ENCODE results near the gene ASIC5. TPM values are rescaled to one million over a fixed set of nuclear protein-coding genes. Genes with fewer than 3 reads are reported as not detected.

Gene ASIC5
- total RNA-seq, 4 donors from 2014 or later: not detected

DNA sequence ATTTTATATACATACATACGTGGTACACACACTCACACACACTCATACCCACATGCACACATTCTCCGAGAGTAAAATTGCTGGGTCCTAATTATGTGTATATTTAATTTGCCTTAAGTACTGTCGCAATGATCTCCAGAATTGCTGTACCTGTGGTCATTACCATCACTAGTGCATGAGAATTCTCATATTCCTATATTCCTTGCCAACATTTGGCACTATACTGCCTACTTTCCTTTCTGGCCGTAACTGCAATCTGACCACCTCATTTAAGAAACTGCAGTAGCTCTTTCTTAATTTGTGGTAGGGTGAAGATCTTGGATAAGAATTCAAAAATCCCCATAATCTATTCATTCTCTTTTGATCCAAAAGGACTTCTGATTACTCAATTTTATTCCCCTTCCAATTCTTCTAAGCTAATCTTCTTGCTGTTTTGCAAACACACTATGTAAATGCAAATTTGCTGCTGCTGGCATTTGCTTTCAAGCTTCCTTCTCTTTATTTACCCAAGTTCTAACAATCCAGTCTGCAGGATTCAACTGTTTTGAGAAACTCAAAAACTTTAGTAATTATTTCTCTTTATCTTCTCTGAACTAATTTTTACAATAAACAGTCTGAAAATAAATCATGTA lies 45.1 kb downstream of the ASIC5 start:
- TF ChIP-seq, protein P1, sequence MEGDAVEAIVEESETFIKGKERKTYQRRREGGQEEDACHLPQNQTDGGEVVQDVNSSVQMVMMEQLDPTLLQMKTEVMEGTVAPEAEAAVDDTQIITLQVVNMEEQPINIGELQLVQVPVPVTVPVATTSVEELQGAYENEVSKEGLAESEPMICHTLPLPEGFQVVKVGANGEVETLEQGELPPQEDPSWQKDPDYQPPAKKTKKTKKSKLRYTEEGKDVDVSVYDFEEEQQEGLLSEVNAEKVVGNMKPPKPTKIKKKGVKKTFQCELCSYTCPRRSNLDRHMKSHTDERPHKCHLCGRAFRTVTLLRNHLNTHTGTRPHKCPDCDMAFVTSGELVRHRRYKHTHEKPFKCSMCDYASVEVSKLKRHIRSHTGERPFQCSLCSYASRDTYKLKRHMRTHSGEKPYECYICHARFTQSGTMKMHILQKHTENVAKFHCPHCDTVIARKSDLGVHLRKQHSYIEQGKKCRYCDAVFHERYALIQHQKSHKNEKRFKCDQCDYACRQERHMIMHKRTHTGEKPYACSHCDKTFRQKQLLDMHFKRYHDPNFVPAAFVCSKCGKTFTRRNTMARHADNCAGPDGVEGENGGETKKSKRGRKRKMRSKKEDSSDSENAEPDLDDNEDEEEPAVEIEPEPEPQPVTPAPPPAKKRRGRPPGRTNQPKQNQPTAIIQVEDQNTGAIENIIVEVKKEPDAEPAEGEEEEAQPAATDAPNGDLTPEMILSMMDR (IDR thresholded peaks at IDR 0.05): no peak
- TF ChIP-seq POLR2A (IDR thresholded peaks at IDR 0.05): no peak
- H3K4me1 ChIP-seq: peaks cover 0 to 10% (median 4%) of the 10 kb centered on the region in 3 donors
- H3K4me3 ChIP-seq: no peak overlapping the region
- H3K9me3 ChIP-seq: no peaks in the 10 kb centered on the region
- no peaks in the 10 kb centered on the region for H3K36me3 ChIP-seq
- intact Hi-C loops (cut with DNase I): no loop called here
- DNase-seq: no peak
- no peak overlapping the region for H3K27ac ChIP-seq
- H3K27me3 ChIP-seq: no peaks in the 10 kb centered on the region
- 81 to 82% methylated on average over 4 of the region's 4 CpGs for WGBS, 2 donors

DNA sequence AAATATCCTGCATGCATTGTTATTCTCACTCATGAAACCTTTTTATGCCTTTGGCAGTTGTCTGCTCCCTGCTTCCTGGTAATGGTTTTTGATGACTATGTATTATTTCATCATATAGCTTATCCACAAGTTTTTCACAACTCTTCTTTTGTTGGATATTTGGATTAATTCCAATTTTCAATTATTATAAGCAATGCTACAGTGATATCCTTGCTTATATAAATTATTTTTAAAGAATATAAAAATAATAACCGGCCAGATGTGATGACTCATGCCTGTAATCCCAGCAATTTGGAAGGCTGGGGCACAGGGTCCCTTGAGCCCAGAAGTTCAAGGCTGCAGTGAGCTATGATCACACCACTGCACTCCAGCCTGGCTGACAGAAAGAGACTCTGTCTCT lies 47.0 kb downstream of the ASIC5 start:
- no peak overlapping the region for H3K27ac ChIP-seq
- 19 to 21% methylated on average over 1 of the region's 1 CpG for WGBS, 2 donors
- DNase-seq: no peak
- intact Hi-C loops (cut with DNase I): no loop called here
- no peaks in the 10 kb centered on the region for H3K36me3 ChIP-seq
- no peak overlapping the region for H3K4me3 ChIP-seq
- H3K4me1 ChIP-seq: peaks cover 0 to 10% (median 4%) of the 10 kb centered on the region in 3 donors
- H3K27me3 ChIP-seq: peaks cover 0 to 5% (median 0%) of the 10 kb centered on the region in 4 donors
- no peak for TF ChIP-seq POLR2A (IDR thresholded peaks at IDR 0.05)
- TF ChIP-seq, protein P1 (IDR thresholded peaks at IDR 0.05): no peak
- no peaks in the 10 kb centered on the region for H3K9me3 ChIP-seq

DNA sequence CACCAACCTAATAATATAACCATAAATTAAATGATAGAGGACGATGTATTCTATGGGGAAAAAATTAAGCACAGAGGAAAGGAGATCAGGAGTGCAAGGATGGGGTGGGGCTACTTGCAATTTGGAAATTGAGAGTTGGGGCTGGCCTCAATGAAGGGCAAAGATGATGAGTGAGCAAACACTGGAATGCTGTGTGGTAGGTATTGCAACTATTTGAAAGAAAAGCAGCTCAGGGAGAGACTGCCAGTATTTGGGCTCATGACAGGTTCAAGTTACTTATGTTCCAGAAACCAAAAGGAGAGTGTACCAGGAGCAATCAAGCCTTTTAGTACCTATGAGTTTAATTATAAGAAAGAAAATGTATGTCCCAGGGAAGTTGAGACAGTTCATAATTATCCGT lies 47.4 kb downstream of the ASIC5 start:
- TF ChIP-seq POLR2A (IDR thresholded peaks at IDR 0.05): no peak
- TF ChIP-seq, protein P1 (IDR thresholded peaks at IDR 0.05): no peak
- H3K27ac ChIP-seq: no peak overlapping the region

DNA sequence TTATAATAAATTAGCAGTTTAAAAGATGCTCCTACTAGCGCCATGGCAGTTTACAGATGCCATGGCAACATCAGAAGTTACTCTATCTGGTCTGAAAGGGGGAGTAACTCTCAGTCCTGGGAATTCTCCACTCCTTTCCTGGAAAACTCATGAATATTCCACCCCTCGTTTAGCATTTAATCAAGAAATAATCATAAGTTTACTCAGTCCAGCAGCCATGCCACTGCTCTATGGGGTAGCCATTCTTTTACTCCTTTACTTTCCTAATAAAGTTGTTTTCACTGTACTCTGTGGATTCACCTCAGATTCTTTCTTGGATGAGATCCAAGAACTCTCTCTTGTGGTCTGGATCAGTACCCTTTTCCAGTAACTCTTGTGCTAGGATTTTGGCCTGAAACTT lies 55.0 kb downstream of the ASIC5 start:
- Histone ChIP-seq H3K9me3 (no peaks in the 10 kb centered on the region), H3K27me3 (peaks cover 0 to 5% (median 0%) of the 10 kb centered on the region in 4 donors), H3K4me1 (no peaks in the 10 kb centered on the region), H3K27ac (no peak overlapping the region), H3K36me3 (no peaks in the 10 kb centered on the region), H3K4me3 (no peak overlapping the region)
- intact Hi-C loops (cut with DNase I): no loop called here
- TF ChIP-seq POLR2A (IDR thresholded peaks at IDR 0.05): no peak
- TF ChIP-seq, protein P1 (IDR thresholded peaks at IDR 0.05): no peak
- DNase-seq: no peak
- 64 to 82% methylated on average over 2 of the region's 2 CpGs for WGBS, 2 donors

More for the DNA sequence above, 47.4 kb downstream of the ASIC5 start:
- peaks cover 0 to 10% (median 4%) of the 10 kb centered on the region in 3 donors for H3K4me1 ChIP-seq
- H3K9me3 ChIP-seq: no peaks in the 10 kb centered on the region
- intact Hi-C loops (cut with DNase I): no loop called here
- H3K4me3 ChIP-seq: no peak overlapping the region
- WGBS, 2 donors: 65 to 68% methylated on average over 2 of the region's 2 CpGs
- peaks cover 0 to 5% (median 0%) of the 10 kb centered on the region in 4 donors for H3K27me3 ChIP-seq
- DNase-seq: no peak
- no peaks in the 10 kb centered on the region for H3K36me3 ChIP-seq

DNA sequence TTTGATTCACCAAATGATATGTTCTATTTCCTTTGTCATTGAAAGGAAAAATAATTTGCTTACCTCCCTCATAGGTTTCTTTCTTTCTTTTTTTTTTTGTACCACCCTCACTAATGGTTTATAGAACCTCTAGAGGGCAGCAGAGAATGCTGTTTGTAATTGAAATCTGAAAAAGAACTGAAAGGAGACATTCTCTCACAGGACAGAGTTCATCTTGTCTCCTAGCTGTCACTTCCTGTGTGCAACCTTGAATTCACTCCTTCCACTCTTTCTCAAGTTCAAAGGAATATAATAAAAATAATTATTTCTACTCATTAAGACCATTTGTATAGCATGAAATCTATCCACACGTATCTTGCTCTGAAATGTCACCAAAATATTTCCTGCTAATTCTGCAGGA lies 56.2 kb downstream of the ASIC5 start:
- 76 to 82% methylated on average over 1 of the region's 1 CpG for WGBS, 2 donors
- intact Hi-C loops (cut with DNase I): loop anchor here (5.0 kb wide), 1 partner anchor 142 kb away; the partner anchor contains the start of gene CTSO
- DNase-seq: no peak

More for the DNA sequence above, 56.2 kb downstream of the ASIC5 start:
- H3K4me3 ChIP-seq: no peak overlapping the region
- no peaks in the 10 kb centered on the region for H3K9me3 ChIP-seq
- TF ChIP-seq, protein P1 (IDR thresholded peaks at IDR 0.05): peak; percentile 23 to 62 (median 50)
- TF ChIP-seq POLR2A (IDR thresholded peaks at IDR 0.05): no peak
- H3K27me3 ChIP-seq: no peaks in the 10 kb centered on the region
- H3K27ac ChIP-seq: no peak overlapping the region
- no peaks in the 10 kb centered on the region for H3K4me1 ChIP-seq
- H3K36me3 ChIP-seq: no peaks in the 10 kb centered on the region

All from esophagus squamous epithelium (tissue), 5 donors.